Muscle of back (tissue), 13 donors: ENCODE measurements around the gene KIAA1958. TPM values are rescaled to one million over a fixed set of nuclear protein-coding genes. Genes with fewer than 3 reads are reported as not detected.

Experiments
- DNase-seq, 3 donors: peaks; one replicate each; pipeline versions ENCODE4 v3.0.0 to v3.0.0-alpha.2; 2013
- long read RNA-seq, 9 donors: transcript quantifications; one replicate each; lab custom pipeline, GENCODE V29; 2026
- polyA plus RNA-seq, 10 donors: library from polyadenylated mRNA; unstranded; fragments of 120-200 nt; gene quantifications; one replicate each; pipeline ENCODE4 v1.2.1, GENCODE V29; 2013; ENCODE audit not compliant: insufficient read length in 10 of 10

KIAA1958 gene, protein sequence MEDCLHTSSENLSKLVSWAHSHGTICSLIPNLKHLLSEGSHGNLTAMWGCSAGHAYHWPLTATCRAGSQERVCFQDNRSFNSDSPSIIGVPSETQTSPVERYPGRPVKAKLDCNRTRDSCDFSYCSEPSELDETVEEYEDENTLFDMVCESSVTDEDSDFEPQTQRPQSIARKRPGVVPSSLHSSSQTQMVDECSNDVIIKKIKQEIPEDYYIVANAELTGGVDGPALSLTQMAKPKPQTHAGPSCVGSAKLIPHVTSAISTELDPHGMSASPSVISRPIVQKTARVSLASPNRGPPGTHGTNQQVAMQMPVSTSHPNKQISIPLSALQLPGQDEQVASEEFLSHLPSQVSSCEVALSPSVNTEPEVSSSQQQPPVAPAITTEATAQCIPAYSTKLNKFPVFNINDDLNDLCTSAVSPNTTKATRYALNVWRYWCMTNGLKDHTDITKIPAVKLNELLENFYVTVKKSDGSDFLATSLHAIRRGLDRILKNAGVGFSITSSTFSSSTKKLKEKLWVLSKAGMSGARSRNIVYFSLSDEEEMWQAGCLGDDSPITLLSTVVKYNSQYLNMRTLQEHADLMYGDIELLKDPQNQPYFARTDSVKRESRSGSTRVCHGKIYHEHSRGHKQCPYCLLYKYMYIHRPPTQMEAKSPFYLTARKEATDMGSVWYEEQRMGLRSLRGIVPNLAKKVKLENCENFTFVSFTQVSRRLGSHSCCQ
- polyA plus RNA-seq, result 1 to 10 TPM; 3.0 to 4.5 (median 4.0) TPM
- long read RNA-seq, donor 1, result 0 reads
- long read RNA-seq, donor 2, result 0 reads
- long read RNA-seq, donor 3, result 0 reads
- long read RNA-seq, donor 4, partial matches to known transcripts, result 19 of 20 reads
- long read RNA-seq, donor 4, other reads (novel, unspliced or antisense), result 0 of 20 reads
- long read RNA-seq, donor 5, result 0 reads
- long read RNA-seq, donor 6, result 0 reads
- long read RNA-seq, donor 7, full-length matches to known transcripts, result 2 of 2 reads
- long read RNA-seq, donor 7, partial matches to known transcripts, result 0 of 2 reads
- long read RNA-seq, donor 7, other reads (novel, unspliced or antisense), result 0 of 2 reads
- long read RNA-seq, donor 8, partial matches to known transcripts, result 0 of 1 reads
- long read RNA-seq, donor 8, other reads (novel, unspliced or antisense), result 0 of 1 reads
- long read RNA-seq, donor 9, result 0 reads

DNA sequence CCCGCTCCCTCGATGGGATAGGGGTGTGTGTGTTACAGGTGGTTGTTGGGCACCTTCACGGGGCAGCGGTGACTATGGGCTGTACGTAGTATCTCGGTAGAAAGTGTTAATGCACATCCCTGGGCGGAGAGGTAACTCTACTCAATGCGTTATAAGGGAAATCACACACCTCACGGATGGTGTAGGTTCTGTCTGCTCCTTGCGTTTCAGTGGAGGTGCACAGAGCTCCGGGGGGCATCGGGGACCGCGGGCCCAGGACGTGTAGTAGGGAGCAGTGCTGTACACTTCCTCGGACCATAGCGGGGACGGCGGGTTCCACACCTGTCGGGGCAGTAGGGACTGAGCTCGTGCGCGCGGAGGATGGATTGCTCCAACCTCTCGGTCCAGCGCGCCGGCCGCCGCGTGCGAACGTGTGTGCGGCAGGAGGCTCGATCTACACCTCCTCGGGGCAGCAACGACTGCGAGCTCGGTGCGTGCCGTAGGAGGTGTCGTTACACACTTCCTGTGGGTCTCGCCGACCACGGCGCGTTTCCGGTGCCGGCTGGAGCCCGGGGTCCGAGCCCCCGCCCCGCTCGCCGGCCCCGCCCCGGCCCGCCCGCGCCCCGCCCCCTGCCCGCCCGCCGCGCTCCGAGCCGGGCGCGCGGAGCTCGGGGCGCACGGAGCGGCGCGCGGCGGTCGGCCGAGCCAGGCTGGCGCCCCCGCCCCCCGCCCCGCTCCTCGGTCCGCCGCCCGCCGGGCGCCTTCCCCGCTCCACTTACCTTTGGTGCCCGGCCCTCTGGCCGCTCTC lies at the start of gene KIAA1958:
Gene KIAA1958 (plus strand): TSS at position 607 of the 787 bp plus-strand sequence. CDS start 87,254 bp downstream, outside the sequence.
- DNase-seq, result peak; percentile 59 to 89 (median 80)

DNA sequence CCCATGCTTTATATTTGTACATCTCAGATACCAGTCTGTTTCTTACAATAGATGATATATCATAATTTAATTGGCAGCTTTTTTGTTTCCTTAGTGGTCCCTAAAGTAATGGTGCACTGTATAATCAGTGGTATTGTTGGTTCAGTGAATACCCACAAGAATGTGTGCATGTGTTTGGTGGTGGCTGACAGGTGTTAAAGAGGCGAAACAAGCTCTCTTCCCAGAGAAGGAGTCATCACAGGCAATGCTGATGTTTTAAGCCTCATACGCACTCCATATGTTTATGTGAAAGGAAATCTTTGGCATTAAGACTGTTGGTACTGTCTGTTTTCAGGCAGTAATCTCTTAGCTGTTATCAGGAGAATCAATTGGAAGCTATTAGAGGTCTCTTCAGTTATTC lies 49.2 kb upstream of the KIAA1958 start:
- no peak for DNase-seq

DNA sequence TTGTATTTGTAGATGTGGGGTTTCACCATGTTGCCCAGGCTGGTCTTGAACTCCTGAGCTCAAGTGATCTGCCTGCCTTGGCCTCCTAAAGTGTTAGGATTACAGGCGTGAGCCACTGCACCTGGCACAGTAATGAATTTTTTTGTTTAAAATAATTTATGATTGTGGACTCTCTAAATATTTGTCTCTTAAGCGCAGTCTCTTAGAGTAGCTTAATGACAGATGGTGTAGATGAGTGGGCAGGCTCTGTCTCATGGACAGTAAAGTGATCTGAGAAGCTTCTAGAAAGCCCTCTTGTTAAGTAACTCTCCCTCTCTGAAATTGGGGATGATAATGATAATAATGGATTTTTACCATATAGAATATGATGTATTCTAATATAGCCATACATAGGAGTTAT lies 47.5 kb upstream of the KIAA1958 start:
- no peak for DNase-seq

DNA sequence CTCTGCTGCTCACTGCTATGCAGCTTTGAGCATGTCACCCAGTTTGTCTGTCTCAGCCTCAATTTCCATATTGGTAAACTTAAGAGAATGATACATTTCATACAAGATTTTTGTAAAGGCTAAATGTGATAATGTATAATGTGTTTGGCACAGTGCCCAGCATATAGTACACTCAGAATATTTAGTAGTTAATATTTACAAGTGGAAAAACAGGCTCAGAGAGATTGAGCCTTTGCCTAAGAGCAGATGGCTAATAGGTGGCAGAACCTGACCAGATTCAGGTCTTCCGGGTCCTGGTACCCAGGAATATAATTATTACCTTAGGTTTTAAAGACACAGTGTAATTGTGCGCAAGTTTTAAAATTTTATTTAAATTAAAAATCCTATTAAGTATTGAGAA lies 46.8 kb upstream of the KIAA1958 start:
- DNase-seq, result no peak

DNA sequence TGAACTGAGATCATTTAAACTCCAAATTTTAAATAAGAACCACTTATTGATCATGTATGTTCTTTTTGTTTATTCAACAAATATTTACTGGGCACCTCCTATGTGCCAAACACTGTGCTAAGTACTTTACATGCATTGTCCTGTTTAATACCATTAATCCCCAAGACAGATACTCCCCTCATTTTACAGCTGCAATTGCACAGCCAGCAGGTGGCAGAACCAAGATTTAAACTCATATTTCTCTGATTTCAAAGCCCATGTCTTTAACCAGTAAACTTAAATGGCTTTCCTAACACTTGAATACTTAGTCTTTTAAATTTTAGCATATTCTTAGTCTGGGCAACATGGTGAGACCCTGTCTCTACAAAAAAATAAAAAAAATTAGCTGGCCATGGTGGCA lies 43.4 kb upstream of the KIAA1958 start:
- DNase-seq, result peak in 2 of 3 donors; percentile 2

DNA sequence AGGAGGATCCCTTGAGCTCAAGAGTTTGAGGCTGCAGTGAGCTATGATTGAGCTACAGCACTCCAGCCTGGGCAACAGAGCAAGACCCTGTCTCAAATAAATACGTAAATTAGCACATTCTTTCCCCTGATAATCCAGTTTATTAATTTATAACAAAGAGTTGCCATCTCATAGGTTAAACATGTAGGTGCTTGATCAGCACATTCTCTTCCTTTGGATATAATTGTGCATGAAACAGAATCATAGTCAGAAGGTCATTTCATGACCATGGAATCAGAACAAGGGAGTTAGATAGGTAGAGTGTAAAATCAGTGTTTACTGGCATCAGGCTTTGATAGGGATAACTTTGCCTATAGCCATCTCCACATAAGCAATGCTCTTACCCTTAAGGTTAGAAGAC lies 43.0 kb upstream of the KIAA1958 start:
- no peak for DNase-seq

DNA sequence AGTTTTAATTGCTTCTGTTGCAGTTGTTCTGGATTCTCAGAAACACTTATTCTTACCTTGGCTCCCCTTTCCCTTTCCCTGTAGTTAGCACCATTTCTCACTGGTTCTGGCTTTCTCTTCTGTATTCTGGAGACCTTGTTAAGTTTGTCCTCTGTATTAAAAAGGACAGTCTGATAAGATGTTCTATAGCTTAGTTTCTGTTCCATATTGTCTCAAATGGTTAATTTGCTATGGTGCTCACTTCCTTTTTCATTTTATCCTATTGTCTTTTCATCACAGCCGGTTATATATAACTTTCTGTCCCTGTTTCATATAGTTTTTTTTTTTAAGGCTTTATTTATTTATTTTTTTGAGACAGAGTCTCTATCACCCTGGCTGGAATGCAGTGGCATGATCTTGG lies 41.4 kb upstream of the KIAA1958 start:
- DNase-seq, result no peak

DNA sequence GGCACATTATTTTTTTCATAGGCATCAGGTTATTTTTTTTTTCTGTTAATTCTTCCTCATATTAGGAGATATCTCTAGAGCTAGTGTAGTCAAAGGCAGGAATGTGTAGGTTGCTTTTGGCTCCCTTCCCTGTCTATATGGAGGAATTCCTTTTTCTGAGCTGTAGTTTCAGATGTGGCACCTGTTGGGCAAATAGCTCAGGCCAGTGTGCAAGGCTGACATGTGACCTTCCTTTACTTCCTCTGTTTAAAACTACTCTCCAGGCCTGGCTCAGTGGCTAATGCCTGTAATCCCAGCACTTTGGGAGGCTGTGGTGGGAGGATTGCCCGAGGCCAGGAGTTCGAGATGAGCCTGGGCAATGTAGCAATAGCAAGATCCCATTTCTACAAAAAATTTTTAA lies 40.5 kb upstream of the KIAA1958 start:
- no peak for DNase-seq

DNA sequence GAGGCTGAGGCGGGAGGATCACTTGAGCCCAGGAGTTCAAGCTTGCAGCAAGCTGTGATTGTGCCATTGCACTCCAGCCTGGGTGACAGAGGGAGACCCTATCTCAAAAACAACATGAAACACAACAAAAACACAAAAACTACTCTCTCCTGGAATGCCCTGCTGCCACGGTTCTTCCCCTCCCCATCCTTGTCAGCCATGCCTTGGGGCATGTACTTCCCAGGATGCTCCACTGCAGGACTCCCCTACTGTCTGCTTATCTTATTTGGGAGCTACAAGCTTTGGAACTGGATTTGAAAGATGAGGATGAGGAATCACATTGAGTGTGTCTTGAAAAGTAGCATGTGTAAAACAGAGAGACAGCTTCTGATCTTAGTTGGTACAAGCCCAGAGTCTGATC lies 40.1 kb upstream of the KIAA1958 start:
- no peak for DNase-seq

DNA sequence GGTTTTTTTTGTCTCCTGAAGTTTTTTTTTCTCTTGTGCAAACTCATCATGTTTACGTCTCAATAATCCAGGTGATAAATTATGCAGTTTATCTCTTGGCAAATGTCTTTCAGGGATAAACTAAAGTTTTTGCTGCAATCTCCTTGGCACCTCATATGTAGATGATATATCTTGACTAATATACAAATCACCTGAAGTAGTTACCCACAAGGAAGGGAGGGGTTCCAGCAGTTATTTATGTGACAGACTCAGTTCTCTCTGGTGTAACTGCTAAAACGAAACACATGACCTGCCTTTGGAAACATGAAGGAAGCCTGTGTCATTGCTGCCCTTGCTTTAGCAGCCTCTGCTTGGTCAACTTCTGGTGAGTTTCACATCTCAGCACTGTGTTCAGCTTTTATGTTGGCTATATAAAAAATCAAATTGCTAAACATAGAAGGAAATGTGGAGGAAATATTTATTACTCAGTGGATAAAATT lies 39.3 kb upstream of the KIAA1958 start:
- DNase-seq, result peak in 2 of 3 donors; percentile 4 to 21

DNA sequence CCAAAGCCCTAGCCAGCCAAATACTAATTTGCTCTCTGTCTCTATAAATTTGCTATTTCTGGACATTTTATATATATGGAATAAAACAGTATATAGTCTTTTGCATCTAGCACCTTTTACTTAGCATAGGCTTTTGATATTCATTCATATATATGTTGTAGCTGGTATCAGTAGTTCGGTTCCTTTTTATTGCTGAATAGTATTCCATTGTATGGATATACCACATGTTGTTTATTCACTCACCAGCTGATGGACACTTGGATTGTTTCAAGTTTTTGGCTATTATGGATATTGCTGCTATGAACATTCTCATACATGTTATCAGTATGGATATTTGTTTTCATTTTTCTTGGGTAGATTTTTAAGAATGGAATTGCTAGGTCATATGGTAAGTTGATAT lies 23.8 kb upstream of the KIAA1958 start:
- DNase-seq, result no peak

DNA sequence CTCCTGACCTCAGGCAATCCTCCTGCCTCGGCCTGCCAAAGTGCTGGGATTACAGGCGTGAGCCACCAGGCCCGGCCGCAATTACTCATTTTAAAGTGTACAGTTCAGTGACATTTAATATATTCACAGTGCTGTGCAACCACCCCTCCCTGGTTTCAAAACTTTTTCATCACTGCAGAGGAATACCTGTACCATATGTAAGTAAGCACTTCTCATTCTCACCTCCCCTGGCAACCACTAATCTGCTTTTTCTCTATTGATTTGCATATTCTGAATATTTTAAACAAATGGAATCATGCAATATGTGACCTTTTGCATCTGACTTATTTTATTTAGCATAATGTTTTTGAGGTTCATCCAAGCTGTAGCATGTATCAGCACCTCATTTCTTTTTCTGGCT lies 21.3 kb upstream of the KIAA1958 start:
- DNase-seq, result no peak

DNA sequence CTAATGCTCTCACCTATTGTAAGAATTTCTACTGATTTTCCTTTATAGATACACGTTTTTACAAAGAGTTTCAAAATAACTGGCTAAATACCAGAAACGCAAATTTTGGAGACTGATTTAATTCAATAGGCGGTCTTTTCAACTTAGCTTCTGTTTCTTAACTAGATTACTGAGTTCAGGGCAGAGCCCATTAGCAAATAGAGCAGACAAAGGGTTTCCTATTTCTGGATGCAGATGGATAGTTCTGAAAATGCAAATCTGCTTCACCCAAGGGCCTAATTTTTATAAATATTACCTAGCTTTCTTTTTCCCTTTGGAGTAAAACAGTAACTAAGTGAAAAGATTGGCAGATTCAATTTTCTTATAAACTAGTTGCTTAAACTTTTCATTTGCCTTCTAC lies 13.6 kb upstream of the KIAA1958 start:
- no peak for DNase-seq

DNA sequence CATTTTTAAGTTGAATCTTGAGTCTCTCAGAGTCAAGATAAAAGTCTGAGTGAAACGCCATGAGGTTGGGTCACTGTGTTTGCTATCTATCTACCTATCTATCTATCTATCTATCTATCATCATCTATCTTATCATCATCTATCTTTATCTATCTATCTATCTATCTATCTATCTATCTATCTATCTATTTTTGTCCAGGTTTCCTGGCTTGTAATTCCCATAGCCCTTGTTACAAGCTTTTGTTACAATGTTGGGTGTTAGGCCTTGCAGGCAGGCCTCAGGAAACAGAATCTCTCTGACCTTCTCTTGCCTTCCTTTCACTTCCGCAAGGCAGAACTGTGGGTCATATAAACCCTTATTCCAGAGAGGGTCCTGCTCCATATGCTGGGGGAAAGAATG lies 12.6 kb upstream of the KIAA1958 start:
- no peak for DNase-seq

DNA sequence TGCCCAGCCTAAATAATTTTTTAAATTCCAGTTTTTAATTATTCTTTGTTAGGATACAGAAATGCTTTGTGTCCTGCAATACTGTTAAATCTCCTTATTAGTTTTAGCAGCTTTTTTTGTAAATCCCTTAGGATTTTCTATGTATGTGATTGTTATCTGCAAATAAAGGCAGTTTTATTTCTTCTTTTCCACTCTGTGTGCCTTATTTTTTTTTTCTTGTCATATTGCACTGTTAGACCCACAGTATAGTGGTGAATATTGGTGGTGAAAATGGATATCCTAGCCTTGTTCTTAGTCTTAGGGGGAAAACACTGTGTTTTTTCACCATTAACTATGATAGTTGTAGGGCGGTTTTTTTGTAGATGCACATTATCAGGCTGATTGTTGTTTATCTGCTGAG lies 11.3 kb upstream of the KIAA1958 start:
- no peak for DNase-seq

DNA sequence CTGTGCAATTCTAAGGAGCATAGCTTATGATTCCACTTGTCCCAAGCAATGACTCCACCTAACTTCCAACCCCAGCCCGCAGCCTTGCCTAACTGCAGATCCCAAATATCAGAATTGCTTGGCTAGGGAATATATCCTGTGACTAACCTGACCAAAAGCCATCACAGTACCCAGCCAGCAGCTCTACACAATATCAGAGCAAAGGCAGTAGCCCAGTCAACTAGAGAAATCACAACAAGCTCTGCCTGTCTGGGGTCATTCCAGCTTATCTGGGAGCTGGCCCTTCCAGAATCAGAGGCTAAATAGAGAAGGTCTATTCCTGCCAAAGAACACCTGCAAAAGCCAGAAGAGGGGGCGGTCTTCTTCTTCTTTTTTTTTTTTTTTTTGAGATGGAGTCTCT lies 9.3 kb upstream of the KIAA1958 start:
- DNase-seq, result no peak

DNA sequence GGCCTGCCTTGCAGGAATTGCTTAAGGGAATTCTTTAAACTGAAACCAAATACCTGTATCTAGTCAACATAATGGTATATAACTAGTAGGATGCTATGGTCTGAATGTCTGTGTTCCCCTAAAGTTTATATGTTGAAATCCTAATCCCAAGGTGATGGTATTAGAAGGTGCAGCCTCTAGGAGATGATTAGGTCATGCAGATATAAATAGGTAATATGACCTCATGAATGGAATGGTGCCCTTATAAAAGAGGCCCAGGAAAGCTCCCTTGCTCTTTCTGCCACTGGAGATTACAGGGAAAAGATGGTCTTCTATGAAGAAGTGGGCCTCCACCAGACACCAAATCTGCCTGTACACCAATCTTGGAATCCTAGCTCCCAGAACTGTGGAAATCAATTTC lies 7.4 kb upstream of the KIAA1958 start:
- no peak for DNase-seq

DNA sequence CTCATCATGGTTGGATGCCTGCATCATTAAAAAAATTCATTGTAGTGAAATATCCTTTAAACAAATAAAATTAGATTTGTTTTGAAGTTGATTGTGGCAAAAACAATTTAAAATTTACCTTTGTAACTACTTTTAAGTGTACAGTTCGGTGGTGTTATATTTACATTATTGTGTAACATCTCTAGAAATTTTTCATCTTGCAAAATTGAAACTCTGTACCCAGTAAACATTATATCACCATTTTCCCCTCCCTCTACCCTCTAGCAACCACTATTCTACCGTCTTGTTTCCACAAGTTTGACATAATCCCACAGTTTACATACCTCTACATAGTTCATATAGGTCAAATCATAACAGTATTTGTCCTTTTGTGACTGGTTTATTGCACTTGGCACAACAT lies 2.0 kb upstream of the KIAA1958 start:
- DNase-seq, result no peak

DNA sequence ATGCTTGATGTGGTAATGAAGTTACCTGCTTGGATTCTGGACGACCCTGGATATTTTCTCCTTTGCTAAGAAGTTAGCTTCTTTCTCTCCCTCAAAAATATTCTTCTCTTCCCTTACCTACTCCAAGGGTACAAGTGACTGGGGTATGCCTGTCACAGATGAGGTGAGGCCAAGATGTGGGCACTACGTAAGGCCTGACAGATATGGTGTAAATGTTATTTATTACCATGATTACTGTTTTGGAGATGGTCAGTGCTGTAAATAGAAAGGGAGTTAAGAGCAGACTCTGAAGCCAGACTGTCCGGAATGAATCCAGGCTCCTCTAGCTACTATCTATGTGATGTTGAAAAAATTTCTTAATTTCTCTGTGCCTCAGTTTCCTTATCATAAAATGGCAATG lies 1.1 kb upstream of the KIAA1958 start:
- DNase-seq, result no peak

DNA sequence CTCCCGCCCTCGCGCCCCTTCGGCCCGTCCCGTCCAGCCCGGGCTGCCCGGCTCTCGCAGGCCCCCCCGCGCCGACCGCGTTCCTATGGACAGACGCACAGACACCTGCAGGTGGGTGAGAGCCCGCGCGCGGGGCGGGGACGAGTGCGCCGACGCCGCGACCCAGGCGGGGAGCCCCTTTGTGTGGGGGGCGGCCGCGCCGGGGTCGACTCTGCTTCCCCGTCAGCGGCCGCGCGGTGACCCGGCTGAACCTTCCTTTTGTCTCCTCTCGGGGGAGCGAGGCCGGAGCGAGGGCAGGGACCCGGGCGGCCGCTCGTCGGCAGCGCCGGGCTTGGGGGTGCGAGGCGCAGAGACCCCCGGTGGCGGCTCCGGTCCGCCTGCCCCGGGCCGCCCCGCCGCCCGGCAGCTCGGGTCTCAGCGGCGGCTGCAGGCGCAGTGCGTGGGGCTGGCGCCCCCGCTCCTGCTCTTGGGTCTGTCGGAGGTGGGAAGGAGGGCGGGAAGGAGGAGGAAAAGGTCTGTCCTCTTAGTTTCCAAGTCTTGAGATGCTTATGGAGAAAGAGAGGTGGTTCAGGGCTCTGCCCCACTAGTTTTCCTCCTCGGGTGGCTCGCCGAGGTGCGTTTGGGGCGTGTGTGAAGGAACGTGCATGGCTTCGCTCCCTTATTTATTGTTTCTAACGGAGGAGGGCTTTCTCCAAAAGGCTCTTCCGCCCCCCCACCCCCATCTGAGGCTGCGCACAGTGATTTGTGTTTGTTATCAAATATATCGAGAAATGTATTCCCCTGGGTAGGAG lies 576 bp downstream of the KIAA1958 start:
- peak; percentile 45 to 86 (median 60) for DNase-seq
